ENCODE measurements around the gene IFITM5.
"Not testable (repeated sequence)": the region's sequence is repeated elsewhere in the genome, so short reads cannot be mapped to it uniquely, and the experiment has no call there.

DNA sequence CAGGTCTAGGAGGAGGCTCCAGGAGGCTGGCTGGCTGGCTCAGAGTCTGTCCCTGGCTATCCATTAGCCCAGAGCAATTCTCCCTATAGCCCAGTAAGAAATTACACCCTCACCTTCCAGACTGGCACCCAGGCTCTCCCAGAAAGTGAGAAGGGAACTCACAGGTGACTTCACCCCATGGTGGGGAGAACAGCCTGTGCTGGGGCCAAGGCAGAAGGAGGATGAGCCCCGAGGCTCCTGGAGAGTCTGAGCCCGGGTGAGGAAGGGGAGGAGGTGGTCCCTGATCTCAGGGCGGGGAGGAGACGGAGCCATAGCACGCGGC is 15.2 kb upstream of the IFITM5 start:
- not testable (repeated sequence) for TF ChIP-seq CTCF, EP300, POLR2A (IDR thresholded peaks at IDR 0.05)

Measured in suprapubic skin (tissue), 3 donors.